Endothelial cell of umbilical vein (primary cell): ENCODE measurements around the gene RAB3GAP1. TPM values are rescaled to one million over a fixed set of nuclear protein-coding genes. Genes with fewer than 3 reads are reported as not detected.

Source experiments
- BruUV-seq: library from RNA; stranded (reverse); fragments of 400-500 nt; replicated peaks from 2 replicates; lab custom pipeline; 2021; lab: Mats Ljungman, UMichigan
- CTCF ChIA-PET: fragments of 300-600, 350-600 bp; sonication (Branson Sonifier 250); formaldehyde crosslinking; loops from one replicate; lab custom pipeline; 2021; ENCODE audit warnings: antibody characterized with exemption, inconsistent platforms; lab: Charles Lee
- POLR2A ChIA-PET: fragments of 300-600, 350-600 bp; sonication (Branson Sonifier 250); formaldehyde crosslinking; loops from one replicate; lab custom pipeline; 2021; ENCODE audit warnings: antibody characterized with exemption, inconsistent platforms; lab: Charles Lee
- DNase-seq: peaks from one replicate; pipeline ENCODE4 v3.0.0-alpha.2; 2011; ENCODE audit warnings: low read depth, low spot score
- FAIRE-seq: peaks from 2 replicates; lab custom pipeline; 2011; peaks lifted over from hg19 to GRCh38; lab: Jason Lieb, UNC
- H2AFZ ChIP-seq: 2 replicates; pipeline ENCODE4 v1.6.0; 2012; ENCODE audit warnings: low read depth, low read length, control low read depth, inconsistent platforms
- H3K27ac ChIP-seq: 2 replicates; pipeline ENCODE4 v1.5.1; 2011; ENCODE audit warnings: low read depth, mild to moderate bottlenecking, control low read depth, low read length, moderate library complexity; ENCODE audit not compliant: insufficient read depth
- H3K27me3 ChIP-seq, 2 experiments: 2 replicates each; pipeline versions ENCODE4 v1.6.0 to v1.6.1; 2011; ENCODE audit warnings: low read length in 2 of 2, mixed read lengths in 1 of 2; ENCODE audit not compliant: control insufficient read depth in 2 of 2, insufficient read depth in 2 of 2
- H3K36me3 ChIP-seq, 2 experiments: 2 replicates in 1 of 2; 3 replicates in 1 of 2; pipeline ENCODE4 v1.5.1; 2011; ENCODE audit warnings: low read length in 2 of 2, mild to moderate bottlenecking in 1 of 2, moderate library complexity in 1 of 2; ENCODE audit not compliant: control insufficient read depth in 2 of 2, insufficient read depth in 2 of 2; ENCODE audit errors: extremely low read depth in 1 of 2
- H3K4me1 ChIP-seq: 3 replicates; pipeline ENCODE4 v1.5.1; 2011; ENCODE audit warnings: mild to moderate bottlenecking, low read length; ENCODE audit not compliant: control insufficient read depth, insufficient read depth; ENCODE audit errors: extremely low read depth
- H3K4me2 ChIP-seq: 2 replicates; pipeline ENCODE4 v1.6.1; 2011; ENCODE audit warnings: low read length, control low read depth, mixed read lengths; ENCODE audit not compliant: insufficient read depth
- H3K4me3 ChIP-seq, 3 experiments: fragments of 200-600 bp in 1 of 3; sonication (generic), shearing (Covaris generic) in 1 of 3; replicated peaks in 1 of 3; 2 replicates each; pipeline ENCODE4 v1.5.1; 2011 to 2016; ENCODE audit warnings: control low read depth in 3 of 3, low read length in 3 of 3, mild to moderate bottlenecking in 2 of 3, inconsistent platforms in 1 of 3, low read depth in 1 of 3, moderate library complexity in 1 of 3; ENCODE audit not compliant: insufficient read depth in 1 of 3
- H3K79me2 ChIP-seq: 2 replicates; pipeline ENCODE4 v1.6.0; 2012; ENCODE audit warnings: low read length, inconsistent platforms; ENCODE audit not compliant: control insufficient read depth, insufficient read depth
- H3K9ac ChIP-seq: replicated peaks from 2 replicates; pipeline ENCODE3; 2011; ENCODE audit warnings: low read length, control low read depth; ENCODE audit not compliant: insufficient read depth; ENCODE audit errors: extremely low read depth
- H3K9me1 ChIP-seq: replicated peaks from 3 replicates; pipeline ENCODE4 v1.6.0; 2011; ENCODE audit warnings: mild to moderate bottlenecking, low read length; ENCODE audit not compliant: control insufficient read depth, insufficient read depth; ENCODE audit errors: extremely low read depth
- H3K9me3 ChIP-seq: replicated peaks from 2 replicates; pipeline ENCODE4 v1.5.1; 2012; ENCODE audit warnings: low read length, inconsistent platforms; ENCODE audit not compliant: control insufficient read depth, insufficient read depth
- H4K20me1 ChIP-seq: replicated peaks from 2 replicates; pipeline ENCODE3; 2011; ENCODE audit warnings: mild to moderate bottlenecking, low read length; ENCODE audit not compliant: control insufficient read depth, insufficient read depth; ENCODE audit errors: extremely low read depth
- CTCF ChIP-seq, 2 donors: IDR thresholded peaks; 1 replicate in 1 of 2; 2 replicates in 1 of 2; pipeline ENCODE4 v1.5.1; 2011; ENCODE audit warnings: low read length in 2 of 2, mild to moderate bottlenecking in 2 of 2, moderate library complexity in 2 of 2, control low read depth in 1 of 2, inconsistent platforms in 1 of 2, low read depth in 1 of 2; ENCODE audit not compliant: insufficient read depth in 1 of 2; ENCODE audit errors: extremely low read depth in 1 of 2
- EZH2 ChIP-seq: IDR thresholded peaks from 2 replicates; pipeline ENCODE4 v1.6.1; 2012; ENCODE audit warnings: borderline replicate concordance, low read depth, mild to moderate bottlenecking, moderate library complexity, low read length, inconsistent platforms; ENCODE audit not compliant: severe bottlenecking
- FOS ChIP-seq: IDR thresholded peaks from 2 replicates; pipeline ENCODE4 v1.6.1; 2011; ENCODE audit warnings: mild to moderate bottlenecking, low read length, moderate library complexity, borderline replicate concordance; ENCODE audit not compliant: insufficient read depth
- GATA2 ChIP-seq: IDR thresholded peaks from 2 replicates; pipeline ENCODE4 v1.7.0; 2011; ENCODE audit warnings: low read depth, mild to moderate bottlenecking, moderate library complexity, mixed read lengths, low read length; ENCODE audit not compliant: insufficient read length, insufficient read depth
- JUN ChIP-seq: IDR thresholded peaks from 2 replicates; pipeline ENCODE4 v1.6.1; 2011; ENCODE audit warnings: borderline replicate concordance, low read depth; ENCODE audit not compliant: insufficient read length, insufficient read depth
- MAX ChIP-seq: IDR thresholded peaks from 2 replicates; pipeline ENCODE4 v1.6.1; 2011; ENCODE audit not compliant: insufficient read depth, insufficient read length
- MYC ChIP-seq: IDR thresholded peaks from one replicate; pipeline ENCODE4 v1.6.1; 2011; ENCODE audit warnings: mild to moderate bottlenecking, low read depth, low read length
- POLR2A ChIP-seq: IDR thresholded peaks from 2 replicates; pipeline ENCODE4 v1.6.1; 2012; ENCODE audit warnings: low read depth, mild to moderate bottlenecking, control low read depth, low read length
- POLR2AphosphoS5 ChIP-seq: IDR thresholded peaks from 2 replicates; pipeline ENCODE4 v1.6.1; 2012; ENCODE audit warnings: low read depth, mild to moderate bottlenecking, control low read depth, low read length, moderate library complexity; ENCODE audit not compliant: insufficient read depth
- dilution Hi-C: fragments of 300-500 bp; cut with MboI; formaldehyde crosslinking; loops from one replicate; pipeline ENCODE4 v1.15.0; 2019; ENCODE audit warnings: low sequenced_read_pairs; ENCODE audit not compliant: extremely low pct_ligation_motif_present
- intact Hi-C: fragments of 100-400 bp; cut with micrococcal nuclease; formaldehyde crosslinking; loops from one replicate; pipeline ENCODE4 v1.10.0; 2022
- polyA plus RNA-seq, 4 experiments: library from polyadenylated mRNA; depleted of rRNA in 3 of 4; stranded (reverse) in 3 of 4; unstranded in 1 of 4; fragments of >200 nt; gene quantifications; 2 replicates each; pipeline versions ENCODE4 v1.2.1 to v1.2.3, GENCODE V29; 2011 to 2012; ENCODE audit warnings: missing spikeins in 1 of 4
- total RNA-seq: library from RNA; stranded (reverse); gene quantifications from 2 replicates; pipeline ENCODE4 v1.2.3, GENCODE V29; 2021

RAB3GAP1 gene
- total and polyA plus RNA-seq, 2 donors (not counting 3 experiments of a cell fraction or from before 2014, with no cell fraction given) = 14.9 to 39.5 TPM

- Histone ChIP-seq H4K20me1 (peaks cover 2% of the 10 kb centered on the region), H3K9me3 (no peaks in the 10 kb centered on the region), H3K9me1 (no peaks in the 10 kb centered on the region), H3K4me3 (no peak overlapping the region), H2AFZ (no peak overlapping the region), H3K4me2 (no peak overlapping the region), H3K79me2 (peaks cover 7% of the 10 kb centered on the region), H3K4me1 (no peaks in the 10 kb centered on the region), H3K27ac (no peak overlapping the region), H3K27me3 (no peaks in the 10 kb centered on the region), H3K36me3 (peaks cover 2 to 13% of the 10 kb centered on the region in 2 experiments), H3K9ac (no peak overlapping the region)
- ChIA-PET POLR2A (no interaction called here), CTCF (interaction anchor here (1.2 kb wide), 1 partner anchor 54 kb away, joined by 3 read pairs; no protein-coding TSS in a partner anchor)
- dilution Hi-C loops (no loop called here), intact Hi-C loops (no loop called here)
- TF ChIP-seq MYC (no peak), POLR2A (no peak), POLR2AphosphoS5 (no peak), EZH2 (no peak), JUN (no peak), GATA2 (no peak), MAX (no peak), FOS (no peak), CTCF (IDR thresholded peaks at IDR 0.05; ENCODE audit: extremely low read depth in 1 of 2, insufficient read depth in 1 of 2, low read depth in 1 of 2, low read length in 2 of 2) (no peak)
- BruUV-seq = no TSS peak
- DNase-seq = no peak
- FAIRE-seq = no peak
These were observed 41.1 kb downstream of the RAB3GAP1 start for GRCh38 chr2:135093193-135093592.
